T-helper 1 cell treated with Interleukin-12 subunit alpha and Interleukin-12 subunit beta and Interleukin-4 antibody, amounts not matched to agents 30 μg/mL and 1 μg/mL, for 36 hours (primary cell): ENCODE measurements around the gene ZNF789.
"Not testable (repeated sequence)": the region's sequence is repeated elsewhere in the genome, so short reads cannot be mapped to it uniquely, and the experiment has no call there.

ENCODE experiments used
- H3K27ac Mint-ChIP-seq: one replicate; pipeline ENCODE4 v1.8.0; 2021; ENCODE audit warnings: mild to moderate bottlenecking, mixed read lengths
- H3K27me3 Mint-ChIP-seq: one replicate; pipeline ENCODE4 v1.8.0; 2021; ENCODE audit warnings: low read depth, mixed read lengths
- H3K36me3 Mint-ChIP-seq: one replicate; pipeline ENCODE4 v1.8.0; 2021; ENCODE audit warnings: low read depth, mixed read lengths
- H3K4me1 Mint-ChIP-seq: one replicate; pipeline ENCODE4 v1.8.0; 2021; ENCODE audit warnings: low read depth, mixed read lengths
- H3K4me3 Mint-ChIP-seq: one replicate; pipeline ENCODE4 v1.8.0; 2021; ENCODE audit warnings: mild to moderate bottlenecking, moderate library complexity, mixed read lengths
- H3K9me3 Mint-ChIP-seq: one replicate; pipeline ENCODE4 v1.8.0; 2021; ENCODE audit warnings: mixed read lengths

ZNF789 gene

DNA sequence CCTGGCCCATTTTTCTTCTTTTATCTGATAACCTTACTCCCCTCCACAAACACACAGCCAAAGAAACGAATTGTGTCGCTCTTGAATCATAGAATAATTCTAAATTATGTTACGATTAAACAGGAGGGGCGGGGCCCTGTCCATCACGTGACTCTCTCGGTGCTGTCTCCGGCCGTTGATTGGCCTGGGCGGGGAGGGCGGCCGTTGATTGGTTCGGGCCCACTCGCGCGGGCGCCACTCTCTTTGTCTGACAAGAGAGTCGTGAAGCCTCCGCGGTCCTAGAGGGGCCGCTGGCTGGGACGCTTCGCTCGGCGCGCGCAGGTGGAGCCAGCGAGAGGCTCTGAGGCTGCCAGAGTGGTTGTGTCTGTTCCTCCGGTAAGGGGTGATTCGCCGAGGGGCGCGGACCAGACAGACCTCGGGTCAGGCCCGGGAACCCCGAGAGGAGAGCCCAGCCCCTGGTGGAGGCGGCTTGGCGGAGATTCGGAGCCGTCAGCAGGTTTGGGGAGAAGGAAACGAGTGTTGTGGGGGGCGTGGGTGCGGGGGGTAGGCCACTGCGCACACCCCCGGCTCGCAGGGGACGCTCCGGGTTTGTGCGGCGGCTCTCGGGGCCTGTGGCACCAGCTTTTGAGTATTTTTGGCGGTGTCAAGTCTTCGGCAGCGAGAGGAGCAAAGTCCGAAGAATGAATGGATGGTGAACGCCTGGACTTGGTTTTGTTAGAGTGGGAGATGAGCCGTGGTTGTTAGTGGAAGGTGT, at the start of gene ZNF789:
Gene ZNF789 (plus strand): TSS at position 330 of the 754 bp plus-strand sequence. CDS start 3,567 bp downstream, outside the sequence.
- Mint-ChIP-seq H3K36me3 (peaks cover 13% of the 10 kb centered on the region), H3K4me3 (peak within 1 kb of the TSS; percentile 96), H3K9me3 (no peaks in the 10 kb centered on the region), H3K27ac (peak within 1 kb of the TSS; percentile 92), H3K4me1 (peaks cover 24% of the 10 kb centered on the region), H3K27me3 (peaks cover 3% of the 10 kb centered on the region)

DNA sequence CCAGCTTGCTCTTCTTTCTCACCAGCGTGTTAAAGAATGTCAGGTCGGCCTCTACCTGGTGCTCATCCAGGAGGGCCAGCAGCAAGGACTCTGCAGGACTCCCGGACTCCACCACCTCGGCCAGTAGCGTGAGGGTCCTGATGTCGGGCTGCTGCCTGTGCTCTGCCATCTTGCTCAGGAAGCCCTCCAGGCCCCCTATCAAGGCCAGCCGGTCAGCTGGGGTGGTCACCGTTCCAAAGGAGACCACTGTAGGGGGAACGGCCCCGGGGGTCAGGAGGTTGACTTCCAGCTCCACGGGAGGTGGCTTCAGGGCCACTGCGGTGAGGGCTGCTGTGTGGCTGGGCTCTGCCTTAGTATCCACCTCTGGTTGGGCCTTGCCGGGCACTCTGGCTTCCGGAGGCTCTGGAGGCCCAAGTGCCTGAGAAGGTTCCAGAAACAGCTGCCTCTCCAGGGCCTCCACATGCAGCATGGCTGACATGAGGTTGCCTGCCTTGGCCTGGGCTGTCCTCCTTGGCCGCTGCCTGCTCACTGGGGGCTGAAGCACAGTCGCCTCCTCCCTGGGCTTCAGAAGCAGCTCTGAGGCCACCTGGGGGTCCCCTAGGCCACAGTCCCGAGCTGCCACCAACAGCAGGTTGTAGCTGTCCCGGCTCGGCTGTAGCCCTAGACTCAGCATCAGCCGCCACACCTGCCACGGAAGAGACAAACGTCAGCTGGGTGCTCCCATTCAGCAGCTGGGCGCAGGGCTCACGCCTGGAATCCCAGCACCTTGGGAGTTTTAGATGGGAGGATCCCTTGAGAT, 47.6 kb upstream of the ZNF789 start:
- Mint-ChIP-seq H3K36me3 (peaks cover 17% of the 10 kb centered on the region), H3K9me3 (no peaks in the 10 kb centered on the region), H3K27ac (no peak overlapping the region), H3K27me3 (no peaks in the 10 kb centered on the region), H3K4me3 (no peak overlapping the region), H3K4me1 (no peaks in the 10 kb centered on the region)

DNA sequence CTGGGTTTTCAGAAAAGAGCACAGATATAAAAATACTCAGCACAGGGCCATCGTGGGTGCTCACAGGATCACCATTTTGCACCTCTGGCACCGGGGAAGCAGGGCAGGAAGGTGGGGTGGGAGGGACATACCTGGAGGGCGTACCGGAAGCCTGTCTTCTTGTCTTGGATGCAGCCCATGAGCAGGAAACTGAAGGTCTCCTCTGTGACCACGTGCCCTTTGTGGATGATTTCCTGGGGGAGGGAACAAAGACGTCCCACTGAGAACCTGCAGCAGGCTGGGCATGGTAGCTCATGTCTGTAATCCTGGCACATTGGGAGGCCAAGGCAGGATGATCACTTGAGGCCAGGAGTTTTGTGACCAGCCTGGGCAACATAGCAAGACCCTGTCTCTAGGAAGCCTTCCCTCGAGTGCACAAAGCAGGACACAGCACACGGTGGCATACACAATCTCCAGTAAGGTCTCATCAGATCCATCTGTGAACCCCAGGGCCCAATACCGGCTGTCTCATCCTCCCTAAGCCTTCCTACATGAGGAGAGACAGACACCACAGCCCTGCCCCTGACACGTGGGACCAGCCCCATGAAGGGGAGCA, 43.6 kb upstream of the ZNF789 start:
- H3K27me3 Mint-ChIP-seq: no peaks in the 10 kb centered on the region
- no peak overlapping the region for H3K27ac Mint-ChIP-seq
- H3K4me1 Mint-ChIP-seq: no peaks in the 10 kb centered on the region
- H3K36me3 Mint-ChIP-seq: peaks cover 22% of the 10 kb centered on the region
- H3K9me3 Mint-ChIP-seq: no peaks in the 10 kb centered on the region
- H3K4me3 Mint-ChIP-seq: no peak overlapping the region

DNA sequence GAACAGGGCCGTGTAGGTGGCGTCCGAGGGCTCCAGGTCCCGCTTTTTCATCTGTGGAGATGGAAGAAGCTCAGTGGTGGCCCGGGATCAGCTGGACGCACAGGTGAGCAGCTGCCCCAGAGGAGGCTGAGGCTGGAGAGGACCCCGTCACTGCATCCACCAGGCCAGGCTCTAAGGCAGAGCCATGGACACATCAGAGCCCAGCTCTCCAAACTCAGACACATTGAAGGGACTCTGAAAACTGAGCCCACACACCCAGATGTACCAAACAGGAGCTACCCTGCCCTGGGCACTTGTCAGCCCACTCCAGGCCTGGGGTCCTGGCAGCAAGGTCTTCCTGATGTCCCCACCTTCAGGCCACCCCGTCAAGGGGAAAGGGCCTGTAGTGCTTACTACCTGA, 42.9 kb upstream of the ZNF789 start:
- Mint-ChIP-seq H3K27me3 (no peaks in the 10 kb centered on the region), H3K4me3 (no peak overlapping the region), H3K4me1 (no peaks in the 10 kb centered on the region), H3K27ac (no peak overlapping the region), H3K36me3 (peaks cover 22% of the 10 kb centered on the region), H3K9me3 (no peaks in the 10 kb centered on the region)

DNA sequence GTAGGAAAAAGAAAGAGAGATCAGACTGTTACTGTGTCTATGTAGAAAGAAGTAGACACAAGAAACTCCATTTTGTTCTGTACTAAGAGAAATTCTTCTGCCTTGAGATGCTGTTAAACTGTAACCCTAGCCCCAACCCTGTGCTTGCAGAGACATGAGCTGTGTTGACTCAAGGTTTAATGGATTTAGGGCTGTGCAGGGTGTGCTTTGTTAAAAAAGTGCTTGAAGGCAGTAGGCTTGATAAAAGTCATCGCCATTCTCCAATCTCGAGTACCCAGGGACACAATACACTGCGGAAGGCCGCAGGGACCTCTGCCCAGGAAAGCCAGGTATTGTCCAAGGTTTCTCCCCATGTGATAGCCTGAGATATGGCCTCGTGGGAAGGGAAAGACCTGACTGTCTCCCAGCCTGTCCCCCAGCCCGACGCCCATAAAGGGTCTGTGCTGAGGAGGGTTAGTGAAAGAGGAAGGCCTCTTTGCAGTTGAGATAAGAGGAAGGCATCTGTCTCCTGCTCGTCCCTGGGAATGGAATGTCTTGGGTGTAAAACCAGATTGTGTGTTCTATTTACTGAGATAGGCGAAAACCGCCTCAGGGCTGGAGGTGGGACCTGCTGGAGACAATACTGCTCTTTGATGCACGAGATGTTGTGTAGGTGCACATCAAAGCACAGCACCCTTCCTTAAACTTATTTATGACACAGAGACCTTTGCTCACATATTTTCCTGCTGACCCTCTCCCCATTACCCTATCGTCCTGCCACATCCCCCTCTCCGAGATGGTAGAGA, 40.7 kb upstream of the ZNF789 start:
- H3K27me3 Mint-ChIP-seq, H3K27ac Mint-ChIP-seq, H3K9me3 Mint-ChIP-seq, H3K4me3 Mint-ChIP-seq, H3K4me1 Mint-ChIP-seq: not testable (repeated sequence)
- H3K36me3 Mint-ChIP-seq: peaks cover 20% of the 10 kb centered on the region

DNA sequence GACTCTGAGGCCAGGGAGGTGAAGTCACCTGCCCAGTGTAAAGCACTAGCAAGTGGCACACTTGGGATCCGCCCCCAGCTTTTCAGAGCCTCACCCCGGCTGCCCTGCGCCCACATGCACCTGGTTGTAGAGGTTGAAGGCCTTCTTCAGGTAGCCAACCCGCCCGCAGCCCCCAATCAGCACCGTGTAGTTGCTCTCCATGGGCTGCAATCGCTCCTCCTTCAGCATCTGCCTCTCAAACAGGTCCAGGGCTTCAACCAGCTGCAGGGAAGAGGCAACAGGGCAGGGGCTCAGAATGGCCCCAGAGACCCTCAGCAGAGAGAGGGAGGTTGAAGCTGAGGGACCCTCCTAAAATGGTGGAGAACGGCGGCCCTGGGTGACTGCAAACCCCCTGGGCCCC, 39.5 kb upstream of the ZNF789 start:
- Mint-ChIP-seq H3K9me3 (no peaks in the 10 kb centered on the region), H3K27ac (no peak overlapping the region), H3K4me1 (peaks cover 5% of the 10 kb centered on the region), H3K27me3 (no peaks in the 10 kb centered on the region), H3K4me3 (no peak overlapping the region), H3K36me3 (peaks cover 17% of the 10 kb centered on the region)

DNA sequence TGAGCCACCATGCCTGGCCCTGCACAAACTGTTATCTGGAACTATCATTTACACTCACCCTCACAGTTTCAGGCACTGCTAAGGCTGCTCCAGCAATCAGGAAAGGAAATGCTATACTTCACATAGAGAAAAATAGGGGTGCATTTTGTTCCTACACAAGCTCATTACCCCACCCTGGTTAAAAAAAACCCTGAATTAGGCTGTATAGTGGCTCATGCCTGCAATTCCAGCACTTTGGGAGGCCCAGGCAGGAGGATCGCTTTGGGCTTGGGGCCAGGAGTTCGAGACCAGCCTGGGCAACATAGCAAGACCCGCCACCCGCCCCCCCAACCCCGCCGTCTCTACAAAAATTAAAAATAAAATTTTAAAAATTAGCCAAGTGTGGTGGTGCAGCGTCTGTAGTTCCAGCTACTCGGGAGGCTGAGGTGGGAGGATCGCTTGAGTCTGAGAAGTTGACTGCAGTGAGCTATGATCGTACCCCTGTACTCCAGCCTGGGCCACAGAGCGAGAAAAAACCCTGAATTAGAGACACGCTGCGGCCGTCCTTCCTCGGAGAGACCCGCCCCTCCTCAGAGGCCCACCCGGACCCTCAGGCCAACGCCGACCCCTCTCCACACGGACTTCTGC, 34.6 kb upstream of the ZNF789 start:
- Mint-ChIP-seq H3K27ac (peak overlapping the region; percentile 90), H3K9me3 (no peaks in the 10 kb centered on the region), H3K36me3 (peaks cover 15% of the 10 kb centered on the region), H3K4me3 (peak overlapping the region; percentile 97), H3K27me3 (no peaks in the 10 kb centered on the region), H3K4me1 (peaks cover 21% of the 10 kb centered on the region)

DNA sequence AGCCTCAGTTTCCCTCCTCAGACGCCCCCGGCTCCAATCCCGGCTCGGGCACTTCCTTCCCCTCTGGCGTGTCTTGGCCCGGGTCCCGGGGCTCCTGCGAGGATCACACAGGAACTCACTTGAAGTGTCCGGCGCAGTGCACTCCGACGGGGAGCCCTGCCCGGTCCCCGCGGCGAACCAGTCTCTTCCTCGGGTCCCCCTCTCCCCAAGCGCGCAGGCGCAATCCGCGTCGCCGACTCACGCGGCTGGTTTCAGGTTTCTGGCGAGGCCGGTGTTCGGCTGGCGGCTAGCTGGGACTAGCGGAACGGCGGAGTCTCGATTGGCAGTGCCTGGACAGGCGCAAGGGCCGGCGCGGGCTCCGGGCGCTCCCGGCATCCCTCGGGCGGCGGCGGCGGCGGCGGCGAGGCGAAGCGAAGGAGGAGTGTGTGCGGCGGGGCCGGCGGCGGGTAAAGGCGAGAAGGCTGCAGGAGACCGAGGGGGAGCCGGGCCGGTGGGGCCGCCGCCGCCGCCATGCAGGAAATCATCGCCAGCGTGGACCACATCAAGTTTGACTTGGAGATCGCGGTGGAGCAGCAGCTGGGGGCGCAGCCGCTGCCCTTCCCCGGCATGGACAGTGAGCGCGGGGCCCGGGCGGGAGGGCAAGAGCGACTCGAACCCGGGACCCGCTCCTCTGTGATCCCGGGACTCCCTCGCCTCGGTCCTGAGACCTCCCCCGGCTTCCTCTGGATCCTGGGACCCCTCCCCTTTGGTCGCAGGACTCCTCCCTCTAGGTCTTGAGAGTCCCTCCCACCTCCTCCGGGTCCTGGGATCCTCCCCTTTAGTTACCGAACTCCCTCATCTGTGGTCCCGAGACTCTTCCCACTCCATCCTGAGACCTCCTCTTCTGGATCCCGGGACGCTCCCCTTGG, 33.9 kb upstream of the ZNF789 start, which contains the start of the genes CPSF4 and PTCD1:
Gene CPSF4 (plus strand): TSS at position 371 of the 908 bp plus-strand sequence. CDS start 140 bp downstream, at position 511.
Gene PTCD1 (minus strand): TSS at position 226 of the 908 bp plus-strand sequence. CDS start 3,556 bp downstream, outside the sequence.
- Mint-ChIP-seq H3K27me3 (no peaks in the 10 kb centered on the region), H3K4me3 (peak within 1 kb of the TSS; percentile 97), H3K27ac (peak within 1 kb of the TSS; percentile 90), H3K9me3 (no peaks in the 10 kb centered on the region), H3K4me1 (peaks cover 24% of the 10 kb centered on the region), H3K36me3 (peaks cover 13% of the 10 kb centered on the region)

DNA sequence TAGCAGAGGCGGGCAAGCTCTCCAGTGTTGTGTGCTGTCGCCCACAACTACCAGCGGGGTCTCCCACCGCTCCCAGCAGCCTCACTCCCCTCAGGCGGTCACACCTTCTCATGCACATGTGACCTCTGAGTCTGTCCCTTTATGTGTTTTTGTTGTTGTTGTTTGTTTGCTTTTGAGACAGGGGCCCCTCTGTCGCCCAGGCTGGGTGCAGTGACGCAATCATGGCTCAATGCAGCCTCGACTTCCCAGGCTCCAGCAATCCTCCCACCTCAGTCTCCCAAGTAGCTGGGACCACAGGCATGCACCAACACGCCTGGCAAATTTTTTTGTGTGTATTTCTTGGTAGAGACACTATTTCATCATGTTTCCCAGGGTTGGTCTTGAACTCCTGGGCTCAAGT, 32.5 kb upstream of the ZNF789 start:
- Mint-ChIP-seq H3K27me3 (no peaks in the 10 kb centered on the region), H3K9me3 (no peaks in the 10 kb centered on the region), H3K36me3 (peaks cover 20% of the 10 kb centered on the region), H3K27ac (peak overlapping the region; percentile 86), H3K4me1 (peaks cover 24% of the 10 kb centered on the region), H3K4me3 (peak overlapping the region; percentile 97)

DNA sequence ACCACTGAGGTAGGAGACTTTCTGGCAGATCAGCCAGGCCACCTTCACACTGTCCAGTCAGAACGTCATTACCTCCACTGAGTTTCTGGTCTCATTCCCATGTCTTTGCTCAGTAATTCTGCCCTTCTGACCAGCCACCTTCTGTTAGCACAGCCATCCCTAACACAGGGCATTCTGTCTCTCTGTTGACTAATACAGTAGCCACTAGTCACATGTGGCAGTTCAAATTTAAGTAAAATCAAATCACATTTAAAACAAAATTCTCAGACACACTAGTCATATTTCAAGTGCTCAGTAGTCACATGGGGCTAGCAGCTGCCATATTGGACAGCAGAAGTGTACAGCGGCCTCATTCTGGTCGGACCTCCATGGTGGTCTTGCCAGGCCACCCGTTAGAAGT, 26.6 kb upstream of the ZNF789 start:
- Mint-ChIP-seq H3K27ac (no peak overlapping the region), H3K9me3 (no peaks in the 10 kb centered on the region), H3K27me3 (no peaks in the 10 kb centered on the region), H3K4me1 (peaks cover 9% of the 10 kb centered on the region), H3K4me3 (no peak overlapping the region), H3K36me3 (peaks cover 49% of the 10 kb centered on the region)

DNA sequence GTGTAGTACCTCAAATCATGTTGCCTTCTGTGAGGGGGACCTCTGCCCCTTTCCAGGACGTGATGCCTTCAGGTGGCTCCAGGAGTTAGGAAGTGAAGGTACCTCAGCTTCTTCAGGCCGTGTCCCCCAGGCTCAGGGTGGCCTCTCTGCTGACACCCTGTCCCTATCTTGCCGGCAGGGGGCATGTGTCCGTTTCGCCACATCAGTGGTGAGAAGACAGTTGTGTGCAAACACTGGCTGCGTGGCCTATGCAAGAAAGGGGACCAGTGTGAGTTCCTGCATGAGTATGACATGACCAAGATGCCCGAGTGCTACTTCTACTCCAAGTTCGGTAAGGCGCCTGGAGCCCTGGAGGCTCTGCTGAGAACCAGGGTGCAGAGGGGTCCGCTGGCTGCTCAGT, 24.7 kb upstream of the ZNF789 start:
- peaks cover 4% of the 10 kb centered on the region for H3K4me1 Mint-ChIP-seq
- H3K27me3 Mint-ChIP-seq: no peaks in the 10 kb centered on the region
- H3K4me3 Mint-ChIP-seq: no peak overlapping the region
- no peak overlapping the region for H3K27ac Mint-ChIP-seq
- no peaks in the 10 kb centered on the region for H3K9me3 Mint-ChIP-seq
- peaks cover 46% of the 10 kb centered on the region for H3K36me3 Mint-ChIP-seq

DNA sequence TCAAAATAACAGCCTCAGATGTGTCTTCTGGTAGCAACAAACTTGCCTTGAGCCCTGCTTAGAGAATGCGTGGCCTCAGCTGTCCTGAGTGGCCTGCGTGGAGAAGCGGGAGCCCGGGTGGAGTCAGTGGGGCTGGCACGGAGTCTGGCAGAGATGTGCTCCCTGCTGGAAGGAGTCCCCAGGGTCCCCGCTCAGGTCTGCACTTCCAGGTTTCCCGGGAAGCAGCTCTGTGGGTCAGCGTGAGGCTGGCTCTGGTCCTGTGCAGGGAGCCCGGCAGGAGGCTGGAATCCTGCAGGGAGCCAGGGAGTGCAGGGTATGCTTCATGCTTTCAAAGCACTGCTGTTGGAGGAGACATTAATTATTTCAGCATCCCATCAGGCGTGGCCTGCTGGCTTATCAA, 23.8 kb upstream of the ZNF789 start:
- Mint-ChIP-seq H3K4me1 (no peaks in the 10 kb centered on the region), H3K27ac (no peak overlapping the region), H3K36me3 (peaks cover 45% of the 10 kb centered on the region), H3K27me3 (no peaks in the 10 kb centered on the region), H3K4me3 (no peak overlapping the region), H3K9me3 (no peaks in the 10 kb centered on the region)

DNA sequence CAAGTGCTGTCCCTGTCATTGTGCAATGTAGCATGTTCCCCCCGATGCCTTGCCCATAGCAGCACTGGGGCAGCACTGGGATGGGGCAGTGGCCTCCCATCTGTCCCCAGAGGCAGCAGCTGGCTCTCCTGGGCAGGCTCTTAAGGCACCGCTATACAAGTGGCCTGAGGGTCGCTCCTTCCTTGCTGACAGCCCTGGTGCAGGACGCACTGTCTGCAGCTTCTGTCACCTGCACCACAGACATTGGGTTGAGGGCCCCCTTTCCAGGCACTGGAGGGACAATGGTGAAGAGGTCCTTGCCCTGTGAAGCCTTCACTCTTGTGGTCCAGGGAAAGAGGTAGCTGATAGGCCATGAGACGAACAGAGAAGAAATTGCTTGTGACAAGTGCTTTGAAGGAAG, 23.4 kb upstream of the ZNF789 start:
- no peaks in the 10 kb centered on the region for H3K27me3 Mint-ChIP-seq
- H3K4me3 Mint-ChIP-seq: no peak overlapping the region
- no peaks in the 10 kb centered on the region for H3K9me3 Mint-ChIP-seq
- no peak overlapping the region for H3K27ac Mint-ChIP-seq
- H3K4me1 Mint-ChIP-seq: no peaks in the 10 kb centered on the region
- peaks cover 48% of the 10 kb centered on the region for H3K36me3 Mint-ChIP-seq
